HG03460 (cell line): ENCODE results near the gene ALPK1.
"Not testable (repeated sequence)": the region's sequence is repeated elsewhere in the genome, so short reads cannot be mapped to it uniquely, and the experiment has no call there.

ENCODE experiments used
- ATAC-seq: cut with Tn5 transposase; IDR thresholded peaks from one replicate; pipeline ENCODE4 v1.9.1; 2021; ENCODE audit not compliant: unreplicated experiment

Gene ALPK1

DNA sequence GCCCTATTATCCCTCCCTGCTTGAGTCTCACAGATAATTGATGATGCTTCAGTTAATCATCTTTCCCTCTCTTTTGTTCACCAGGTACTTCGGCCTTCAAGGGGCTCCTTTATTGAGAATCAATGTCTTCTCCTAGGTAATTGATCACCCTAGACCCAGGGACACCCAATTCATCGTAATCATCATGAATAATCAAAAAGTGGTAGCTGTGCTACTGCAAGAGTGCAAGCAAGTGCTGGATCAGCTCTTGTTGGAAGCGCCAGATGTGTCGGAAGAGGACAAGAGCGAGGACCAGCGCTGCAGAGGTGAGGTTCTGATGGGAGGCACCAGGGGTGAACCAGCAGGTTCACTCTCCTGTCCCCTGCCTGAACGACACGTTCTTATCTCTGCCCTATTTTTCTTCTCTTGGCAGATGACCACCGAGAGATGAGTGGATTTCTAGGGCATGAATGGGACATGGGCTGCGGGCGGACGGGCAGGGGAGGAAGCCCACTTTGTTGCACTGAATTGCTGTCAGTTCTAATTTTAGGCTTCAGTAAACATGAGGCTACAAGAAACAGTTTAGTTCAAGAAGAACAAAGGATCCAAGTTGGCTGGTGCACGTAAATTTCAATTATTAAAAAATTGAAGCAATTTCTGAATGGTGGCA lies 80.5 kb downstream of the ALPK1 start:
- ATAC-seq = no peak

DNA sequence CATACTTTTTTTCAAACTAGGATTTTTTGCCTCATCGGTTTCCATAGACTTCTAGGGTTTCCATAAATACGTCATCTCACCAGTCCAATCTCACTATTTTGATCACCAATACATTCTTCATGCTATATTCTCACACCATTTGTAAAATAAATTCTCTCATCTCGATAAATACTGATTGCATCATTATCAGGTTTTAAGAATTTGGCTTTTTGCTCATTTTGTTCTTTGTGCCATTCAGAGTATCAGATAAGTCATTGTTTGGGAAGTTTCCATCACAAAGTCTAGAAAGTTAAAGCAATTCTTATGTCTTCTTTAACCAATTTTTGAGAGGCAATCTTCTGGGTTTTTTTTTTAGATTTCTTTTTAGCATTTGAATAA lies 81.1 kb downstream of the ALPK1 start:
- no peak for ATAC-seq

DNA sequence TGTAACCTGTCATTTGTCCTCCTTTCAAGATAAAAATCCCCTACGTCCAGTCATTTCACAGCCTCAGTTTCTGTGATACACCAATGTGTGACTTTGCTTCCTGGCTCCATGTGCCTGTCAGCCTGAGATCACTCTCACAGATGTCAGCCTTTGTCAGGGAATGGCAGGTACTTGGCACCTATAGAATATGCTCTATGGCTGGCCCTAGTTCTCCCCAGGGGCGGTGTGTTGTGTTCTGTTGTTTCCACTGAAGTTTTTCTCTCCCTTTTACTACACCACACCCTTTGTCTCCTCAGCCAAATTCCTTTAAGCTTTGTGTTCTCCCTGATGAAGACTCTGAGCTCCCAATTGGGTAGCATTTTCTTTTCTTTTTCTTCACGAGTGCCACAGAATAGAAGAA lies 81.7 kb downstream of the ALPK1 start:
- no peak for ATAC-seq

DNA sequence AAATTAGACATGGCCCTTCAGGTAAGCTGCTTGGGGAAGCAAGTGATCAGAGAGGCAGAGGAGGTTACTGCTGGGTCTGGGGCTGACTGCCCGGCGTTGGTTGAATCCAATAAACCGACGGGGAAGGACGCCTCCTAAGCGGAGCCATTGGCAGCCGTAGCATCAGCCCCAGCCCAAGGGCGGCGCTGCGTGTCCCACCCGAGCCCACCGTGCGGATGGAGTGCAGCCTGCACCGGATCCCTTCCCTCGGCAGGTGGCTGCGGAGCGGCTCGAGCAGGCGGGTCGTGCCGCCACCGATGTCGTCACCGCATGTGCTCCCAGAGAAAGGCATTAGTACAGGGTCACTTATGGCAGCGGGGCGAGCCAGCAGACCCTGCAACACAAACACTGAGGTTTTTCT lies 82.1 kb downstream of the ALPK1 start:
- no peak for ATAC-seq

DNA sequence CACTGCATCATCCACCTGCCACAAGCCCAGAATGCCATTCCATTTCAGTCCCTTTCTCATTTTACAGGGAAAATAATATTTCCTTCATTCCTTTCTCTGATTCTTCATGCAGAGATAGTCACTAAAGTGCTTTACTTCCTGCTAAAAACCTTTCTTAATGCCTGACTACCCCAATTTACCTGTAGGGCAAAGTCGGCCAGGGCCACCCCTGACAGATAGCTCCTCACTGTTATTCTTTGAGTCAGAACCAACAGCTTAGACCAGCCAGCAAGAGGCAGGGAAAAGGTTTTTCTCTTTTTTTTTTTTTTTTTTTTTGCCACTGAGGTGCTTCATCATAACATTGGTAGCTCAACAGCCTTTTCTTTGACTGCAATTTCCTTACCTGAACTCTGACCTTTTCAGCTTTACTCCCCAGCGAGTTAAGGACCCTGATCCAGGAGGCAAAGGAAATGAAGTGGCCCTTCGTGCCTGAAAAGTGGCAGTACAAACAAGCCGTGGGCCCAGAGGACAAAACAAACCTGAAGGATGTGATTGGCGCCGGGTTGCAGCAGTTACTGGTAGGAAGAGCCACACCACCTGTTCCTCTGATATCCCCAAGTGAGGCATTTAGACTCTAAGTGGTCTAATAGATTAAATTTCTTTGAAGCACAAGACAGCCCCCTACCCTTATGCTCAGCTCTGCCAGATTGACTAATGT lies 85.0 kb downstream of the ALPK1 start:
- no peak for ATAC-seq

DNA sequence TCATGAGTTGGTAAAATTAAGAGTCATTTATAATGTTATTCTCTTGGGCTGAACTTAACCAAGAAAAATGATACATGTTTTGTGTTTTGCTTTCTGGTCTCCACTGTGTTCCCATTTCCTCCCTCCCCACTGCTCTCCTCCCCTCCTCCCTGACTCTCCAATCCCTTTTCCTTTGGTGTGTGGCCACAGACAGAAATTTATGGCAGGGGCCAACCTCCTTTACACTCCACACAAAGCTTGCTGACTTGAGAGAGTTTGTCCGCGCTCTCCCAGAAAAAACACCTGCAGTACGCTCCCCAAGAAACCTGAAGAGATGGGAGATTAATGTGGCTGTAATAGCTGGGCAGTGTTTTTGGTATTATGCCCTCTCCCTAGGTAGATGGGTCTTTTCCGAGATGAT lies 88.9 kb downstream of the ALPK1 start:
- ATAC-seq = no peak

DNA sequence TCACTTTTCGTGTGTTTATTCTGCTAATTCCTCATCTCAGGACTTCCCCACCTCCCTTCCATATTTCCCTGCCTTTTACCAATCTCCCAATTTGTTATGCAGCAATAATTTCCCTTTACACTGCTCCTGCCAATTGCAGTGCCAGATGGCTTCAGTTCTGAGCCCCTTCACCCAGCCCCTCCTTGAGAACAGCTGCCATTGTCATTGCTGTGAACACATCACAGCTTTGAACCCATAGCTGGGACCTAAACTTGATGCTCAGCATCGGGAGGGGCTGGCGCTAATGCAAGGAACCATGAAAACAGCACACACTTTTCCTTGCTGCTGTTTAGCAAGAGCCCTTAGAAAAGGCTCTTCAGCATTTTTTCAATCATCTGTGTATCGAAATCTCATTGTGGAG lies 104.9 kb downstream of the ALPK1 start:
- ATAC-seq = no peak

DNA sequence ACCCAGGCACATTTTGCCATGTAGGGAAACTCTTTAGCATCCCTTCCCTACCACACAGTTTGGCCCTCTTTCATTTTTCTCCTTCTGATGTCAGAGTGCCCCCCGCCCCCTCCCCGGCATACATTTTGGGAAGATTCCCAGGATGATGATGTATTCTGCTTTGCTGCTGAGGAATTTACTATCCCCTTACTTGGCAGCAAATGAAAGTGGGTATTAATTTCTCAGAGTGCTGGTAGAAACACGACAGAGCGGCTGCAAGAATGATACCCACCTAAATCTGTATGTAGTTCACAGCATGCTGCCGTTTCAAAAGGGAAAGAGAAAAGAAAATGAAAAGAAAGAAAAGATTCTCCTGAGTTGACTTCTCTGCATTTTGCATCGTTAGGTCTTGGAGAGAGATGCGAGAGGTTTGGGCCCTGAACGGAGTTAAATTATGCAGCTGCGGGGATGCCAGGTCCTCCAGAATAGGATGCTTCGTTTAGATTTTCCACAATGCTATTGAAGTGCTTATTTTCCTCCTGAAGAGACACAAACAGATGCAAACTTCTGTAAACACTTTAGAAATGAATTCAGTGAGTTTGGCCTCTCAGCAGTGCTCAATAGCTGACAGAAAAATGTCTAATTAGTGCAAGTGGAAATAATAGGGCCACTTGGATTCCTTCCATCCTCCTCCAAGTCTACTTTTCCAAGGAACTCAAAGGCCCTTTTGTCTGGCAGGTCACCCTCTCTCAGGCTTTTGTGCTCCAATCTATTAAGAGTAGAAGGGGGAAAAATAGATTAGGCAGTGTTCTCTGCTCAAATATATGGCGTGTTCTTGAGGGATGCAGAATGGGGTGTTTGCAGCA lies 106.2 kb downstream of the ALPK1 start:
- no peak for ATAC-seq

DNA sequence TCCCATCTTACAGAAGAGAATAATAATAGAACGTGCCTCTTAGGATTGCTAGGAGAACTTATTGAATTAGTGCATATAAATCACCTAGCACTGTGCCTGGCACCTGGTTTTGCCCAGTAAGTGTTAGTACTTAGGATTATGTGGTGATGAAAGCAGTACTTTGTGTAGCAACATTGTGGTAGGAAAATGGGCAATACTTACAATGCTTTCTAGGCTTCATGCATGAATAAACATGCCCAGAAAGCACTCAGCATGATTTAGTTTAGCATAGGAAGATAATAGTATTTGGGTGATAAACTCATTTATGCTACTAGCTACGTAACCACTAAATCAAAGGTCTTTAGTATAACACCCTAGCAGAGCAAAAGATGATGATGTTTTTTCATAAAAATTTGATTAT lies 113.2 kb downstream of the ALPK1 start:
- ATAC-seq = no peak

DNA sequence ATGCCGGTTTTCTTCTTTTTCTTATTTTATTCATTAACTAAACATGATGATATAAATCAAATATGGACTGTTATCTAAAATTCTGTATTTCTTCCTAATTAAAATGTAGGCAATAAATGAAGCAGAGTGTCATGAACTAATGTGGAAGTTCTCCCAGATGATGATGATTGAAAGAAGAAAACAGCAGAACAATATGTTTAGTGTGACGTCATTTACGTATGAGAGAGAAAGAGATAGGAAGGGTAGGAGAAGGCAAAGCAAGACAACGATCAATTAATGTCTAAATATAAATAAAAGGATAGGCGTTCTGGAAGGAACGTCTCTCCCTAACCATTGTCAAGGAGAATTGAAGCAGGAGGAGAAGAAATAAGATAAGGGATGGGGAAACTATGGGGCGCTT lies 113.6 kb downstream of the ALPK1 start:
- no peak for ATAC-seq

DNA sequence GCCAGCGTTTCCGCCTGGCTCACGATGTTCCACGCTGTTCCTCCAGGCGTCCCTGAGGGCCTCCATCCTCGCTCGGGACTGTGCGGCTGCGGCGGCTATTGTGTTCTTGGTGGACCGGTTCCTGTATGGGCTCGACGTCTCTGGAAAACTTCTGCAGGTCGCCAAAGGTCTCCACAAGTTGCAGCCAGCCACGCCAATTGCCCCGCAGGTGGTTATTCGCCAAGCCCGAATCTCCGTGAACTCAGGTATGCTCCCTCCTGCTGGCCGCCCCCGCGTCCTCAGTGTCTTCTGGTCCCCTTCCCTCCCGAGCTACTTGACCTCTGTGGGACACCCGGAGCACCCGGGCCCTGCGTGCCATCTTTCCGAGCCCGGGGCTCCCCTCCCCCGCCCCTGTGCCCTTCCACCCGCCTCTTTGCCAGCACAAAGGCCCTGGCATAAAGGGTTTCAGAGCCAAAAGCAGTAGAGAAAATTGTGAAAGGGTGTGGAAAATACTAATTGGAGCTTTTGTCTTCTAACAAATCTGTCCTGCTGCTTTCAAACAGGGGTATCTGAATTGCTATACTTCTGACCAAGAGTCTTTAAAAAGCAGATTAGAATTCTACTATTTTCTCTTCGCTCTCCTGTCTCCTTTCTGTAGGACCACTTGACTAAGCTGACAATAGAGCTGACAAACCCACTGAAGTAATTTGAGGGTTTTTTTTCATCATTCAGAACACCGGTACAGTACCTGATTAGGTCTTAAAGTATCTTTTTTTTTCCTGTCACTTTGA lies 114.8 kb downstream of the ALPK1 start:
- no peak for ATAC-seq

DNA sequence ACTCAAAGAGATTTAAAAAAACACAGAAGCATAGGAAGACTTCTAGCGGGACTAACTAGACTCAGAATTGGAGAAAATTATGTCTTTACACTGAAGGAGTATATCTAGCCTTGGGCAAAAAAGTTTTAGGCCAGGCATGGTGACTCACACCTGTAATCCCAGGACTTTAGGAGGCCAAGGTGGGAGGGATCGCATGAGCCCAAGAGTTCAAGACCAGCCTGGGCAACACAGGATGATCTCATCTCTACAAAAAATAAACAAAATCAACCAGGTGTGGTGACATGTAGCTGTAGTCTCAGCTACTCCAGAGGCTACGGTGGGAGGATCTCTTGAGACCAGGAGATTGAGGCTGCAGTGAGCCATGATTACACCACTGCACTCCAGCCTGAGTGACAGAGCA lies 119.3 kb downstream of the ALPK1 start:
- ATAC-seq = no peak

DNA sequence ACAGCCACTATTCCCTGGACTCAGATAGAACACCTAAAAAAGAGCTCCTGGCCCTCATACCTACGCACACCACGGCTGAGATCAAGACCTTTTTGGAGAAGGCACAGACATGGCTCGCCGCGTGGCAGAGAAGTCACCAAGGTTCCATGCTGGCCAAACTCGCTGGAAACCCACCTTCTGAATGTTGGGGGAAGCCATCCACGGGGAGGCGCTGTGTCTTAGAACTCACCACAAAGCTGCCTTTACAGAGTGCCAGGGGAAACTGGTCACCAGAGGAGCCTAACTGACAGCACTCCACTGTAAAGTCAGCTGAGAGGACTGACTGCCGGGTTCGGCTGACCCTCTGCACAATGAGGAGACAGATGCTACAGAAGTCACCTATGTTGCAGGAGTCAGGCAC lies 120.9 kb downstream of the ALPK1 start:
- ATAC-seq = no peak

DNA sequence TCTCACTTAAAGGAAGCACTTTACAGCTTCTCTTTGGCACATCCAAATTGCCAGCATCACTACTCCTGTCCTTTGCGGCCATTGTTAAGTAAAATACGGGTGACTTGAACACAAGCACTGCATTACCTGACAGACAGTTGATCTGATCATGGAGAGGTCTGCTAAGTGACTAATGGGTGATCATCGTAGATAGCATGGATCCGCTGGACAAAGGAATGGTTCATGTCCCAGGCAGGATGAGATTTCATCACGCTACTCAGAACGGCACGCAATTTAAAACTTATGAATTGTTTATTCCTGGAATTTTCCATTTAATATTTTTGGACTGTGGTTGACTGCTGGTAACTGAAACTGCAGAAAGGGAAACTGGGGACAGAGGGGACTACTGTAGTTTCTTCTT lies 124.7 kb downstream of the ALPK1 start:
- ATAC-seq = no peak

DNA sequence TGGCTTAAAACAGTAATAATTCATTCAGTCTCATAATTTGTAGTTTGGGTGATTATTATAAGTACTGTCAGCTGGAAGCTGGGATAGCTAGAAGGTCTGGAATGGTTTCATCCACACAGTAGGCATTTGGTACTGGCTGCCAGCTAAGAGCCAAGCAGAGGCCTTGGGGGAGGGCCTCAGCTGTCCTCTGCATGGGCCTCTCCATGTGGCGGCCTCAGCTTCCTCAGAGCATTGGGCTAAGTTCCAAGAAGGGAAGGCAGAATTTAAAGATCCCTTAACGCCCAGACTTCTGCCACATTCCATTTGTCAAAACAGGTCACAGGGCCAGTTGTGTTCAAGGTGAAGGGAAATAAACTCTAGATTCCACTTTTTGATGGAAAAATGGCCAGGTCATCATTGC lies 125.5 kb downstream of the ALPK1 start:
- no peak for ATAC-seq

DNA sequence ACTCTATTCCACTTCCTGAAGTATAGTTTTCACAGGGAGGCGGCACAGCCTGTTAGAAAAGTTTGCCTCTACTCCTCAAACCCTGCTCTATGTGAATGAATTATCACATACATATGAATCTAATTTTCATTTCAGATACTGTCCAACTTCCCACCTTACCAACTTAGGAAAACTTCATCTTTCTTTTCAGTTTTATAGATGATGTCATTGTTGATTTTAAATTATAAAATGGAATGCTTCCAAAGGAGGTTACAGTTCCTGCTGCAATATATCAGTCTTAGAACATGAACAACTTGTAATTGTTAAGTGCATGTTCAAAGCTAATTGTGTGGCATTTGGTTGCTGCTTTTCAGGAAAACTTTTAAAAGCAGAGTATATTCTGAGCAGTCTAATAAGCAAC lies 126.4 kb downstream of the ALPK1 start:
- ATAC-seq = no peak

DNA sequence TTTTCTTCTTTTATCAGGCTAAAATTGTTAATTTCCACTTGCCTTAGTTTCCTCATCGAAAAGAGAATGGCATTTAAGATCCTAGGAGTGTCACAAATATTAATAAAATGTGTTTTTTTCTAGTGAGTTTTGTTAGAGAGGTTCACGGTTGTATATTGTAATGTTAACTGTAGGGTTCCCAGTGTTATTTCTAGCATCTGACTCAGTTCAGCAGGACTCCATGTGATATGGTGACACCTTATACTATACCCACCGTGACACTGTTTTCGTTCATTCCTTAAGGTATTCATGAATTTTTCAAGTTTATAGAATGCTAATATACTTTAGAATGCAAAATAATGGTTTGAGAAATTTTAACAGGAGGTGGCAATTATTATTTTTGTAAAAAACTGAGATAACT lies 128.7 kb downstream of the ALPK1 start:
- ATAC-seq = no peak

DNA sequence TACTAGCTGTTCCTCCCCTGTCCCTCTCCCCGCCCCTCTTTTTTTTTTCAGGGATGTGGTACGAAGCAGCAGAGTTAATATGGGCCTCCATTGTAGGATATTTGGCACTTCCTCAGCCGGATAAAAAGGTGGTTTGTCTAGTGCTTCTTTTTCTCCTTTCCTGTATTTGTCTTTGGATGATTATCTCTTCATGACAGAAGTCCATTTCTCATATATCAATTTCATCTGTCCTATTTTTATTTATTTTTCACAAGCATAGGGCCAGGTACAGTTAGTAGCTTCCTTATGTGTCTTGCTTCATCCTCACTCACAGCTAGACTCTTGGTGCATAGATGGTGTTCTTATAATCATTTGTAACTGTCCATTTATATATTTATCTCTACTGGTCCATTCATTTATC lies 129.2 kb downstream of the ALPK1 start:
- ATAC-seq = no peak

DNA sequence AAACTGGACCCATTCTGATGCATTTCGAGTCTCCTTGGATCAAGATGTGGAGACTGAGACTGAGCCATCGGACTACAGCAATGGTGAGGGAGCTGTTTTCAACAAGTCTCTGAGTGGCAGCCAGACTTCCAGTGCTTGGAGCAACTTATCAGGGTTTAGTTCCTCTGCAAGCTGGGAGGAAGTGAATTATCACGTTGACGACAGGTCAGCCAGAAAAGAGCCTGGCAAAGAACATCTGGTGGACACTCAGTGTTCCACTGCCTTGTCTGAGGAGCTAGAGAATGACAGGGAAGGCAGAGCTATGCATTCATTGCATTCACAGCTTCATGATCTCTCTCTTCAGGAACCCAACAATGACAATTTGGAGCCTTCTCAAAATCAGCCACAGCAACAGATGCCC lies 134.0 kb downstream of the ALPK1 start:
- no peak for ATAC-seq

DNA sequence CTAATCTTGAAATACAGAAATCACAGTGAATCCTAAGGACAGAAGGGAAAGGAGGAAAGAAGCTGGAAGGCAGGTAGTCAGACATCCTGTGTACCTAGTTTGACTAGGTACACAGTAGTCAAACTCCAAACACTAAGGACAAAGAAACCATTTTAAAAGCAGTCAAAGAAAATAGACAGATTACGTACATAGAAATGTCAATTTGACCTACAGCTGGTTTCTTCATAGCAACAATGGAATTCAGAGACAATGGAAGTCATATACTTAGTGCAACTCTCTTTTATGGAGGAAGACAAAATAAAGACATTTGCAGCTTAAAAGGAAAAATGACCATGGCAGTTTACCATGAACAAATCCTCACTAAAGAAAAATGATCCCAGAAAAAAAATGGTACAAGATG lies 139.8 kb downstream of the ALPK1 start:
- ATAC-seq = no peak

DNA sequence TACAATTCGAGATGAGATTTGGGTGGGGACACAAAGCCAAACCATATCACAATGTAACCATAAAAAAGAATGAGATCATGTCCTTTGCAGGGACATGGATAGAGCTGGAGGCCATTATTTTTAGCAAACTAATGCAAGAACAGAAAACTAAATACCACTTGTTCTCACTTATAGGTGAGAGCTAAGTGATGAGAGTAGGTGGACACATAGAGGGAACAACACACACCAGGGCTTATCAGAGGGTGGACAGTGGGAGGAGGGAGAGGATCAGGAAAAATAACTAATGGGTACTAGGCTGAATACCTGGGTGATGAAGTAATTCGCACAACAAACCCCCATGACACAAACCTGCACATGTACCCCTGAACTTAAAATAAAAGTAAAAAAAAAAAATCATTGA lies 145.1 kb downstream of the ALPK1 start:
- not testable (repeated sequence) for ATAC-seq
